ENCODE results near the gene ATF6.

GRCh38 chr1:161946071-161946987 is 180.2 kb downstream of the ATF6 start:
- no peak for TF ChIP-seq NR1H2 (CRISPR knock-in tag; IDR thresholded peaks at IDR 0.05)
- TF ChIP-seq SP1 (CRISPR knock-in tag; conservative IDR thresholded peaks at IDR 0.05), result no peak
- no peak for TF ChIP-seq ELF4 (CRISPR knock-in tag; IDR thresholded peaks at IDR 0.05; ENCODE audit: low read depth)
- no peak for TF ChIP-seq CREB1 (CRISPR knock-in tag; IDR thresholded peaks at IDR 0.05)
- TF ChIP-seq ESRRA (CRISPR knock-in tag; IDR thresholded peaks at IDR 0.05; ENCODE audit: borderline replicate concordance), result no peak

Data from WTC11 (cell line).